CD4-positive, alpha-beta memory T cell (primary cell): ENCODE measurements around the gene FOXP1. TPM values are rescaled to one million over a fixed set of nuclear protein-coding genes. Genes with fewer than 3 reads are reported as not detected.

Source experiments
- CTCF ChIA-PET: fragments of 350-600 bp; sonication (Branson Sonifier 250); formaldehyde crosslinking; loops from one replicate; lab custom pipeline; 2021; ENCODE audit warnings: inconsistent platforms; ENCODE audit not compliant: partially characterized antibody; lab: Charles Lee
- POLR2A ChIA-PET: fragments of 350-600 bp; sonication (Branson Sonifier 250); formaldehyde crosslinking; loops from one replicate; lab custom pipeline; 2021; ENCODE audit not compliant: partially characterized antibody; lab: Charles Lee
- DNase-seq, 5 donors: peaks; one replicate each; pipeline versions ENCODE4 v3.0.0 to v3.0.0-alpha.2; 2020 to 2022; ENCODE audit warnings: mixed read lengths in 1 of 5
- H3K27ac ChIP-seq: one replicate; pipeline ENCODE4 v1.7.0; 2013; ENCODE audit warnings: low read depth, low read length
- H3K27me3 ChIP-seq: 2 replicates; pipeline ENCODE4 v1.7.0; 2013; ENCODE audit warnings: mild to moderate bottlenecking, low read length, moderate library complexity; ENCODE audit not compliant: insufficient read depth
- H3K36me3 ChIP-seq: 2 replicates; pipeline ENCODE4 v1.7.0; 2013; ENCODE audit warnings: mild to moderate bottlenecking, low read length, moderate library complexity; ENCODE audit not compliant: insufficient read depth
- H3K4me1 ChIP-seq: 2 replicates; pipeline ENCODE4 v1.7.0; 2013; ENCODE audit warnings: mild to moderate bottlenecking, low read length, moderate library complexity; ENCODE audit not compliant: insufficient read depth
- H3K4me3 ChIP-seq, 2 donors: one replicate each; pipeline ENCODE4 v1.7.0; 2013; ENCODE audit warnings: low read length in 2 of 2, mild to moderate bottlenecking in 1 of 2
- H3K9me3 ChIP-seq, 2 donors: one replicate each; pipeline ENCODE4 v1.7.0; 2013; ENCODE audit warnings: low read length in 2 of 2, control low read depth in 1 of 2; ENCODE audit not compliant: control insufficient read depth in 1 of 2
- H3K27ac Mint-ChIP-seq, 7 donors: one replicate each; pipeline ENCODE4 v1.8.0; 2020 to 2021; ENCODE audit warnings: mixed read lengths in 7 of 7, mild to moderate bottlenecking in 6 of 7, inconsistent platforms in 3 of 7, moderate library complexity in 3 of 7
- H3K27me3 Mint-ChIP-seq, 2 donors: one replicate each; pipeline ENCODE4 v1.8.0; 2020 to 2021; ENCODE audit warnings: mixed read lengths in 2 of 2
- H3K36me3 Mint-ChIP-seq, 2 donors: one replicate each; pipeline ENCODE4 v1.8.0; 2020 to 2021; ENCODE audit warnings: mixed read lengths in 2 of 2, inconsistent platforms in 1 of 2, mild to moderate bottlenecking in 1 of 2
- H3K4me1 Mint-ChIP-seq, 4 donors: one replicate each; pipeline ENCODE4 v1.8.0; 2020 to 2021; ENCODE audit warnings: mixed read lengths in 4 of 4, mild to moderate bottlenecking in 1 of 4
- H3K4me3 Mint-ChIP-seq, 8 donors: one replicate each; pipeline ENCODE4 v1.8.0; 2020 to 2021; ENCODE audit warnings: mixed read lengths in 8 of 8, mild to moderate bottlenecking in 7 of 8, moderate library complexity in 6 of 8, inconsistent platforms in 3 of 8
- H3K9me3 Mint-ChIP-seq, 8 donors: one replicate each; pipeline ENCODE4 v1.8.0; 2020 to 2021; ENCODE audit warnings: mixed read lengths in 8 of 8, mild to moderate bottlenecking in 5 of 8, inconsistent platforms in 3 of 8, moderate library complexity in 1 of 8
- intact Hi-C: fragments of 100-400 bp; cut with micrococcal nuclease; formaldehyde crosslinking; loops from one replicate; pipeline ENCODE4 v1.15.1; 2023
- polyA plus RNA-seq, 2 donors: library from polyadenylated mRNA; unstranded; fragments of 300-500 nt; fragmentation: Illumina TruSeq; gene quantifications; one replicate each; pipeline ENCODE4 v1.2.3, GENCODE V29; 2021
- total RNA-seq, 2 experiments: library from RNA; stranded (reverse); gene quantifications; one replicate each; pipeline ENCODE4 v1.2.3, GENCODE V29; 2021

The FOXP1 gene
- total and polyA plus RNA-seq, 4 experiments from 2014 or later = 189 to 348 (median 279) TPM

DNA sequence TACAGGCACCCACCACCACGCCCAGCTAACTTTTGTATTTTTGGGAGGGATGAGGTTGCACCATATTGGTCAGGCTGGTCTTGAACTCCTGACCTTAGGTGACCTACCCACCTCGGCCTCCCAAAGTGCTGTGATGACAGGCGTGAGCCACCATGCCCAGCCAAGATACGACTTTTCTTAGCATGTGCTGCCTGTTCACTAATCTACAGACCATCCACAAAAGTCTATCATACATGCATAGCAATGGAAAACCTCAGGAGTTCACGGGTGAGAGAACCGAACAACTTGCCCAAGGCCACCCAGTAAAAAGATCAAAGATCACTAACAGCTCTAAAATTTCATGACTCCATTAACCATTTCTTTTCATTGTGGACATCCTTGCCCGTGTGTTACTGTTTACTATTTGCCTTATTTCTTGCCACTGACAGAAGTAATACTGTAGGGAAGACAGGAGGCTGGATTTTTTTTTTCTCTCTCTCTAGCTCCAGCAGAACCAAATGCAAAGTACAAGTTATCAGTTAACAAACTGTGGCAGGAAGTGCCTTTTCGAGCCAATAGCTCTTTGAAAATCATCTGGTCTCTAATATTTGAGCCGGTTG lies 92.3 kb downstream of the FOXP1 start:
- H3K9me3 ChIP-seq = no peaks in the 10 kb centered on the region
- peak in 2 of 5 donors; percentile 24 to 27 for DNase-seq
- POLR2A ChIA-PET = interaction anchor here (0.6 to 5.2 kb wide), 22 partner anchors 10 to 441 kb away, joined by 3 to 85 read pairs (median 5); partner anchors contain the start of gene FOXP1
- H3K4me1 ChIP-seq = peaks cover 93% of the 10 kb centered on the region
- H3K4me3 Mint-ChIP-seq = peak overlapping the region; percentile 77 to 94 (median 92)
- H3K27me3 ChIP-seq = no peaks in the 10 kb centered on the region
- H3K36me3 Mint-ChIP-seq = peaks cover 29 to 44% of the 10 kb centered on the region in 2 donors
- H3K27ac Mint-ChIP-seq = peak overlapping the region; percentile 93 to 99 (median 97)
- no peaks in the 10 kb centered on the region for H3K27me3 Mint-ChIP-seq
- H3K27ac ChIP-seq = peak overlapping the region; percentile 65
- H3K4me1 Mint-ChIP-seq = peaks cover 59 to 94% (median 72%) of the 10 kb centered on the region in 4 donors
- CTCF ChIA-PET = interaction anchor here (0.8 to 1.9 kb wide), 13 partner anchors 12 to 429 kb away, joined by 3 to 15 read pairs (median 4); no protein-coding TSS in a partner anchor
- H3K9me3 Mint-ChIP-seq = peaks cover 0 to 5% (median 0%) of the 10 kb centered on the region in 8 donors
- no peaks in the 10 kb centered on the region for H3K36me3 ChIP-seq
- intact Hi-C loops = loop anchor here (5.0 to 10.0 kb wide), 2 partner anchors 359 to 426 kb away; no protein-coding TSS in a partner anchor
- H3K4me3 ChIP-seq = peak overlapping the region; percentile 59 to 62

DNA sequence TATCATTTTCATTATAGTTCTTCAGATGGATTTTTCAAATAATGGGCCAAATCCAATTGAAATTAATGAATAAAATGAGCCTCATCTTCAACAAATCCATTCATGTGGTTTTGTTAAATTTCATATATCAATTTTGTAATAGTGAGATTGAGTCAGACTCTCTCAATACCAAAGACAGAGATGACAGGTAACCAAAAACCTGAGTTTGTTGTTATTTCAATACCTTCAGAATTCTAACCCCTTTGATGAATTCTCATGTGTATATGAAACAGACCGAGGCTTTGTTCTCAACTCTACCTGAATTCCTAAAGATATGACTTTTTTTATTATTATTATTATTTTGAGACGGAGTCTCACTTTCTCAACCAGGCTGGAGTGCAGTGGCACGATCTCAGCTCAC lies 92.8 kb downstream of the FOXP1 start:
- intact Hi-C loops = loop anchor here (5.0 to 10.0 kb wide), 2 partner anchors 358 to 426 kb away; no protein-coding TSS in a partner anchor
- Histone ChIP-seq H3K4me1 (peaks cover 93% of the 10 kb centered on the region), H3K27me3 (no peaks in the 10 kb centered on the region), H3K27ac (peak overlapping the region; percentile 69), H3K4me3 (peak overlapping the region in 1 of 2 donors; percentile 62), H3K9me3 (no peaks in the 10 kb centered on the region), H3K36me3 (no peaks in the 10 kb centered on the region)
- H3K27me3 Mint-ChIP-seq = no peaks in the 10 kb centered on the region
- H3K36me3 Mint-ChIP-seq = peaks cover 30 to 45% of the 10 kb centered on the region in 2 donors
- peaks cover 0 to 3% (median 0%) of the 10 kb centered on the region in 8 donors for H3K9me3 Mint-ChIP-seq
- ChIA-PET POLR2A (interaction anchor here (1.2 to 5.2 kb wide), 10 partner anchors 11 to 360 kb away, joined by 4 to 85 read pairs (median 6); no protein-coding TSS in a partner anchor), CTCF (interaction anchor here (1.2 to 1.9 kb wide), 10 partner anchors 10 to 94 kb away, joined by 3 to 15 read pairs (median 4); no protein-coding TSS in a partner anchor)
- H3K27ac Mint-ChIP-seq = peak overlapping the region in 5 of 7 donors; percentile 53 to 99 (median 96)
- DNase-seq = no peak
- peak overlapping the region in 7 of 8 donors; percentile 77 to 93 (median 91) for H3K4me3 Mint-ChIP-seq
- H3K4me1 Mint-ChIP-seq = peaks cover 58 to 94% (median 71%) of the 10 kb centered on the region in 4 donors

DNA sequence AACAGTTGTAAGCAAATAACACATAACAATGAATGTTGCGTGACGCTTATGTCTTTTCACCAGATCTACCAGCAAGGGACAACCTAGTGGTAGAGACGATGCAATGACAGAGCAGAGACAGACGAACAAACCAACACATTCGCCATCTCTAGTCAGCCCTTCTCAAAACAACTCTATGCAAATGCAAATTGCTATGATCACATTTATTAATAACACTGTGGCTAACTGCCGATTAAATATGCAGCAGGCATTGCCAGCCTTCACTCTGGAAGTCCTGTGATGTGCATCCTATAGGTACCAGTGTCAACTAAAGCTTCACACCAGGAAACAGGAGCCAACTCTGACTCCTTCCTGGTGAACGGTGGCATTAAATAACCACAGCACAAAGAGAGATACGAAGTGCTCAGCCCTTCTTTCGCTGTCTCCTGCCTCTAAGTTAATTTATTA lies 94.2 kb downstream of the FOXP1 start:
- H3K4me1 Mint-ChIP-seq = peaks cover 60 to 94% (median 73%) of the 10 kb centered on the region in 4 donors
- POLR2A ChIA-PET = interaction anchor here (1.1 to 5.2 kb wide), 7 partner anchors 16 to 92 kb away, joined by 3 to 85 read pairs (median 5); no protein-coding TSS in a partner anchor
- Histone ChIP-seq H3K4me3 (peak overlapping the region in 1 of 2 donors; percentile 2), H3K9me3 (no peaks in the 10 kb centered on the region), H3K27me3 (no peaks in the 10 kb centered on the region), H3K36me3 (no peaks in the 10 kb centered on the region), H3K27ac (peak overlapping the region; percentile 69), H3K4me1 (peaks cover 93% of the 10 kb centered on the region)
- H3K9me3 Mint-ChIP-seq = peaks cover 0 to 2% (median 0%) of the 10 kb centered on the region in 8 donors
- intact Hi-C loops = loop anchor here (2.0 kb wide), 1 partner anchor 33 kb away; no protein-coding TSS in a partner anchor
- DNase-seq = peak; percentile 51 to 69 (median 62)
- peaks cover 37 to 44% of the 10 kb centered on the region in 2 donors for H3K36me3 Mint-ChIP-seq
- CTCF ChIA-PET = interaction anchor here (0.8 to 1.8 kb wide), 9 partner anchors 8 to 483 kb away, joined by 3 to 5 read pairs (median 3); no protein-coding TSS in a partner anchor
- peak overlapping the region; percentile 71 to 93 (median 88) for H3K4me3 Mint-ChIP-seq
- peak overlapping the region; percentile 94 to 98 (median 97) for H3K27ac Mint-ChIP-seq
- H3K27me3 Mint-ChIP-seq = no peaks in the 10 kb centered on the region

DNA sequence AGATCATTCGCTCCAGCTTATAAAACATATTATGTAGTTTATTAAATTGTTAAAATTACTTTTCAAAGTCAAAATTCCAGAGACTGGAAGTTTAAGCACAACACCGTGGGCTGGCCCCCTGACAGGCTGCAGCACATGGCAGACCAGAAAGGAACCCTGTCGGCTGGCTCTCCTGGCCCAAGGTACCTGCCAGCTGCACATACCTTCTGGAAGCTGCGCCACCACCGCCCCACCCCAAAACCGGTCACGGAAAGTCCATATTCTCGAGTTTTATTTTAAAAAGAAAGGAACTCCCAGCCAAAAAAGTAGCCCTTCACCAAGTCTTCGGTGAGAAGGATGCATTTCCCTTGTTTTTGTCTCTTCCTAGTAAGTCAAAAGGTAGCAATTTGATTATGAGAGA lies 94.6 kb downstream of the FOXP1 start:
- Mint-ChIP-seq H3K27me3 (no peaks in the 10 kb centered on the region), H3K36me3 (peaks cover 38 to 45% of the 10 kb centered on the region in 2 donors)
- CTCF ChIA-PET = interaction anchor here (0.7 to 1.8 kb wide), 7 partner anchors 13 to 483 kb away, joined by 3 to 5 read pairs (median 4); no protein-coding TSS in a partner anchor

DNA sequence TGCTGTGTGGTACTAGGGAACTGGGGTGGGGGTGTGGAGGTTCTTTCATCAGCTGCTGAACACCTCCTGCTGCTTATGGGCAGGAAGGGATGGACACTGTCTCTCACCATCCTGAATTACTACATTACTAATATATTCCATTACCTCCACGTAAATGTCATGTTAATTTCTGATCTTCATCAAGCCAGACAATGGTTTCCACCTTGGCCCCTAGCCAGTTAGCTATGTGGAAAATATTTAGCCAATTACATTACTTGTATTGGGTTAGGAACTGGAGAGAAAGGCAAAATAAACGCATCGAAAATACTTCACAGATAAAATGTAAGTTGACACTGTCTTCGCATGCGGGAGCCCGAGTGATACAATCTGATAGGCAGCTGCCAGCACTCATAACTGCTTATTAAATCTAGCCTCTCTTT lies 95.1 kb downstream of the FOXP1 start:
- DNase-seq = peak in 1 of 5 donors; percentile 67
- Histone ChIP-seq H3K9me3 (no peaks in the 10 kb centered on the region), H3K27me3 (no peaks in the 10 kb centered on the region), H3K4me3 (no peak overlapping the region), H3K36me3 (no peaks in the 10 kb centered on the region), H3K27ac (peak overlapping the region; percentile 69), H3K4me1 (peaks cover 95% of the 10 kb centered on the region)
- Mint-ChIP-seq H3K27ac (peak overlapping the region; percentile 94 to 98 (median 97)), H3K27me3 (no peaks in the 10 kb centered on the region), H3K4me3 (peak overlapping the region; percentile 47 to 93 (median 82)), H3K9me3 (peaks cover 0 to 2% (median 0%) of the 10 kb centered on the region in 8 donors), H3K36me3 (peaks cover 40 to 45% of the 10 kb centered on the region in 2 donors), H3K4me1 (peaks cover 56 to 94% (median 74%) of the 10 kb centered on the region in 4 donors)
- intact Hi-C loops = loop anchor here (2.0 kb wide), 1 partner anchor 32 kb away; no protein-coding TSS in a partner anchor
- ChIA-PET POLR2A (interaction anchor here (0.7 to 5.2 kb wide), 8 partner anchors 9 to 401 kb away, joined by 3 to 85 read pairs (median 3); no protein-coding TSS in a partner anchor), CTCF (interaction anchor here (0.7 to 1.7 kb wide), 3 partner anchors 28 to 34 kb away, joined by 4 to 5 read pairs (median 5); no protein-coding TSS in a partner anchor)

More for the DNA sequence above, 94.6 kb downstream of the FOXP1 start:
- Histone ChIP-seq H3K36me3 (no peaks in the 10 kb centered on the region), H3K4me3 (peak overlapping the region in 1 of 2 donors; percentile 2), H3K27me3 (no peaks in the 10 kb centered on the region), H3K4me1 (peaks cover 93% of the 10 kb centered on the region), H3K9me3 (no peaks in the 10 kb centered on the region), H3K27ac (peak overlapping the region; percentile 69)
- H3K9me3 Mint-ChIP-seq = peaks cover 0 to 2% (median 0%) of the 10 kb centered on the region in 8 donors
- intact Hi-C loops = loop anchor here (2.0 kb wide), 1 partner anchor 32 kb away; no protein-coding TSS in a partner anchor
- peaks cover 57 to 94% (median 74%) of the 10 kb centered on the region in 4 donors for H3K4me1 Mint-ChIP-seq
- peak overlapping the region; percentile 71 to 93 (median 88) for H3K4me3 Mint-ChIP-seq
- DNase-seq = peak in 1 of 5 donors; percentile 43
- H3K27ac Mint-ChIP-seq = peak overlapping the region; percentile 94 to 98 (median 97)
- POLR2A ChIA-PET = interaction anchor here (0.7 to 5.2 kb wide), 10 partner anchors 8 to 402 kb away, joined by 3 to 85 read pairs (median 4); no protein-coding TSS in a partner anchor

DNA sequence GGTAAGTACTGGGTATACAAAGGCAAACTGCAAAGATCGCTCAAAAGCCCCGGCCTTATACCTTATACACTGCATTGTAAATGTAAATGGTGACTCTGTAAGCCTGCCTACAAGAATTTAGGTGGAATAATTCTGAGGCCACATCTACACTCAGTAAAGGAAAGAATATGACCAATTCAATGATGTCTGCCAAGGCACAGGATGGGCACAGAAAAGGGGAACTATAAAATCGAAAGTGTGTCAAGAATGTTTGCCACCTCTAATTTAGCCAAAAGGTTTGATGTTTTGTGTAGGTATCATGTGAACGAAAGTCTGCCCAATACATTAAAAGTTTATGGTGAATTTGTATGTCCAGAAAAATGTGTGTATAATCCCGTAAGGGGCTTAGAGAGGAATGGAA lies 96.1 kb downstream of the FOXP1 start:
- CTCF ChIA-PET = no interaction called here
- H3K36me3 Mint-ChIP-seq = peaks cover 37% of the 10 kb centered on the region in 2 donors
- H3K27ac Mint-ChIP-seq = peak overlapping the region; percentile 86 to 97 (median 96)
- no peaks in the 10 kb centered on the region for H3K27me3 ChIP-seq
- peaks cover 0 to under 1% (median 0%) of the 10 kb centered on the region in 8 donors for H3K9me3 Mint-ChIP-seq
- H3K4me3 ChIP-seq = peak overlapping the region in 1 of 2 donors; percentile 34
- peak overlapping the region; percentile 80 to 91 (median 86) for H3K4me3 Mint-ChIP-seq
- no peaks in the 10 kb centered on the region for H3K27me3 Mint-ChIP-seq
- no peaks in the 10 kb centered on the region for H3K36me3 ChIP-seq
- POLR2A ChIA-PET = interaction anchor here (4.8 to 5.2 kb wide), 2 partner anchors 34 to 42 kb away, joined by 60 to 85 read pairs; no protein-coding TSS in a partner anchor
- no peaks in the 10 kb centered on the region for H3K9me3 ChIP-seq
- H3K4me1 Mint-ChIP-seq = peaks cover 51 to 92% (median 73%) of the 10 kb centered on the region in 4 donors
- H3K4me1 ChIP-seq = peaks cover 96% of the 10 kb centered on the region
- intact Hi-C loops = no loop called here
- peak overlapping the region; percentile 69 for H3K27ac ChIP-seq
- no peak for DNase-seq
